ENCODE measurements around the gene CC2D1A. TPM values are rescaled to one million over a fixed set of nuclear protein-coding genes. Genes with fewer than 3 reads are reported as not detected.

Gene CC2D1A
- total RNA-seq, 1 experiment from 2014 or later = 11.9 TPM

DNA sequence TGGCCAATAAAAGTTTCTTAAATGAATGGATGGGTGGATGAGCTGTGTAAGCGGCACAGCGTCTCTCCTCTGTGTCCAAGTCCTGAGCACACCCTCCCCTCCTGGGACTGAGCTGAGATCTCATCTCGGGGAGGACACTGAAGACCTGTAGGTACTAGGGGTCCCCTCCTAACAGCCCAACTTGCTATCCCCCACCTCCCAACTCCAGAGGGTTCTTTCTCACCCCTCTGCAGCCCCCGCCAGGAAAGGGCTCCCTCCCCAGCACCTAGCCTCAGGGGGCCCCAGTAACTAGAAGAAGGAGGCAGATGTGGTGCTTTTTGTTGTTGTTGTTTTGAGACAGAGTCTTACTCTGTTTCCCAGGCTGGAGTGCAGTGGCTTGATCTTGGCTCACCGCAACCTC lies 30.2 kb upstream of the CC2D1A start:
- in situ Hi-C loops (cut with HindIII; ENCODE audit: low sequenced_read_pairs) = no loop called here
- no peak for DNase-seq (ENCODE audit: low spot score)

DNA sequence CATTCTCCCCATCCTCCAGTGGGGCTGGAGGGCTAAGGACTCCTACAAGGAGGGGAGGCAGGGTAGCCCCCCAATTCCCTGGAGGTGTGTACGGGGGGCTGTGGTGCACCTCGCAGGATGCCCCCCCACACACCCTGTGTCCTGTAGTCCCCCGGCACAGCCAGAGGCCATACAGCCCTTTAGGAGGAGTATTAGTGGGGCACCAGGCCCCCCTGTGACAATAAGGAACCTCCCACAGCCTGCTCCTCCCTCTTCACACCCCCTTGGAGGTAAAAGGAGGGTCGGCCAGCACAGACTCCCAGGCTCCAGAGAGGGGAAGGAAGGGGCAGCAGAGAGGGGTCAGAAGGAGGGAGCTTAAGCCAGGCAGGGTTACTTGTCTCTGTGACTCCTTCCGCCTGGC lies 29.2 kb upstream of the CC2D1A start, which contains the start of gene NANOS3:
Gene NANOS3, plus strand, starts transcription at position 301 of the 400 bp plus-strand sequence. CDS start 115 bp downstream, outside the sequence.
- in situ Hi-C loops (cut with HindIII; ENCODE audit: low sequenced_read_pairs) = no loop called here
- no peak for DNase-seq (ENCODE audit: low spot score)

- DNase-seq (ENCODE audit: low spot score) = no peak
- in situ Hi-C loops (cut with HindIII; ENCODE audit: low sequenced_read_pairs) = no loop called here
These were observed 28.7 kb upstream of the CC2D1A start for GRCh38 chr19:13877303-13877702.

DNA sequence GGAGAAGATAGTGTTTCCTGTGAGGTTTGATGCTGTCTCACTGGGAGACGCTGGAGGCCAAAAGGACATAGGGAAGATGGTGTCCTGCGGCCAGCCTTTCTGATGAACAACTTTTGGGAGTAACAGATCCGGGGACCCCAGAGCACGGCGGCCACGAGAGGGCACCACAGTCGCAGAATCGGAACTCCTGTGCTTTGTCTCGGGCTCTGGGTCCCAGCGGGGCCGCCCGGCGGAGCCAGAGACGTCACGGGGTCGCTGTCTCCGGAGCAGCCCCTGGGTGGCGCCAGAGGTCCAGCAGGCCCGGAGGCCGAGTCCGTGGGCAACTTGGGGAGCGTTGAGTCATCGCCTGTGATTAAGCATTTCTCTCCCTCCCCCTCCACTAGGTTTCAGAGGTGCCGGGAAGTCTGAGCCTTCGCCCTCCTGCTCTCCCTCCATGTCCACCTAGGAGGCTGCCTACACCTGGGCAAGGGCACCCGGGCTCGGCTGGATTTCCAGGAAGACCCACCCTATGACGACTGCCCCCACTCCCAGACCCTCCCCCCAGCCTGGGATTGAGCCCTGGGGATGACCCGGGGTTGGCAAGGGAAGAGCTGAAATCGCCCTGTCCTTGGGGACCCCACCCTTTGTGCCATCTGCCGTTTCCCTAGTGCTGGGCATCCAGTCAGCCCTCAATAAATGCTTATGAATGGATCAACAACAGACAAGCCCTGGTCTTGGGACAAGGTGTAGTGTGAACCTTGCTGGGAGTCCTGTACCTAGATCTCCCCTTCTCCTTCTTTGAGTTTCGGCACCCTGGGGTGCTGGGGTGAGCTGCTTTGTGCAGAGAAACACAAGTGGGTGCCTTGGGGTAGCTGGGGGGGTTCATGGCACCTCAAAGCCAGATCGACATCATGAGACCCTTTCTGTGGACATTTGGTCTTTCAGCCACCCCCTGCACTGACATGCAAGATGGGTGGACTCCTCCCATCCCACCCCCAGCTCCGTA lies 25.6 kb upstream of the CC2D1A start:
- in situ Hi-C loops (cut with HindIII; ENCODE audit: low sequenced_read_pairs) = no loop called here
- peak; percentile 91 for DNase-seq (ENCODE audit: low spot score)

DNA sequence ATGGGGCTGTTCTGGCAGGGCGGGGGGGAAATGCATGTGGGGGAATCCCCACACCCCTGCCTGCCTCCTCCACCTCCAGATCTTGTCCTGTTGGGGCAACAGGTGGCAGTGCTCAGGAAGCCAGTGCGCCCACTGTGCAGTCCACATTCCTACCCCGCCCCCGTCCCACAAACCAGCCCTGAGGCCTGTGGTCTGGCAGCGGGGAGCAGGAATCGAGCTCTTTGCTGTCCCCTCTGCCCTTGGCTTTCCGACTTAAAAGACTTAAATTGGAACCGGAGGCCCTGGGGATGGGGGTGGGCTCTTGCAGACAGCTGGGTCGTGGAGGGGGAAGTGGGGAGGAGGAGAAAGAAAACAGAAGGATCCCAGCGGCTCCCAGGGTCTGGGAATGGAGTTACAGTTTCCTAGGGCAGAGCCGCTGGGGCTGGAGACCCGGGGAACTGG lies 24.7 kb upstream of the CC2D1A start:
- in situ Hi-C loops (cut with HindIII; ENCODE audit: low sequenced_read_pairs) = no loop called here
- DNase-seq (ENCODE audit: low spot score) = no peak

DNA sequence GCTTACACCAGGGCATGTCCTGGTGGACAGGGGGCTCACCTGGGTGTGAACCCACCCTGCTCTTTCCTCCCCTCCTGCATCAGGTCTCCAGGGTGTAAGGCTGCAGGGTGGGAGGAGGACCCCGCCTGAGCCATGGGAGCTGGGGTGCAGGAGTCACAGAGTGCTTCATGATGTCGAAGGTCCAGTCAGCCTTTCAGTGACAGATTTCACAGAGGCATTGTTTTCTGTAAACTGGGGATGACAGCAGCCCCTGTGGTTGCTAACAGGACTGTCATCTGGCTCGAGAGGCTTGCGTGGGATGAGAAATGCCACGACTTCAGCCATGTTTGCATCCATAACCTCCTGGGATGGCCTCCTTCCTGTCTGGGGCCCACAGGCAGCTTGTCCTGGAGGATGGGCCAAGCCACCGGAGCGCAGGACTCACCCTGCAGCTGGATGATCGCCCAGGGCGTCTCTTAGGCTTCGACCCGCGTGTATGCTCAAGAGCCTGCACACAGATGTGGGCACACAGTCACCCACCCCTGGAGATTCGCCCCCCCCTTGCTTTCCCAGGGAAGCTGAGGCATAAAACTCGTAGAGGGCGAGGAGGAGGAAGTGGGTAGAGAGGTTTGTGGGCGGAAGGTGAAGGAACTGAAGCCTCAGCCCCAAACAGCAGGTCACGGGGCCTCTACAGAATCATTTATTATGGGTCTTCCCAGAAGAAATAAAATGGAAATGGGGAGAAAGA lies 24.1 kb upstream of the CC2D1A start:
- in situ Hi-C loops (cut with HindIII; ENCODE audit: low sequenced_read_pairs) = no loop called here
- no peak for DNase-seq (ENCODE audit: low spot score)

DNA sequence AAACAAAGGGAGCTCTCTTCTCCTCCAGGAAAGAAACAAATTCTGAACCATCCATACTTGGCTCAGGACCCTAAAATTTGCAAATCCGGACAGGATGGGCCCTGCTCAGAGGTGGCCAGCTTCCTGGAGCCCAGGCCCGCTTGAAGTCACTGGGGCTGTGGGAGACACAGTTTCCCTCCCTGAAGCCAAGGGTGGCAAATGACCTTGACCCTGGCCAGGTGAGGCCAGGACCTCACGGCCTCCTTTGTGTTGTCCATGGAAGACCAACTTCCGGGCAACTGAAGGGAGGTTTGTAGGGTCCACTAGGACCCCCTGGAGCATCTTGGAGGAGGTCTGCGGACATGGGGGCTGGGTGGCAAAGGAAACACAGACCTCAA lies 23.6 kb upstream of the CC2D1A start:
- in situ Hi-C loops (cut with HindIII; ENCODE audit: low sequenced_read_pairs) = no loop called here
- no peak for DNase-seq (ENCODE audit: low spot score)

DNA sequence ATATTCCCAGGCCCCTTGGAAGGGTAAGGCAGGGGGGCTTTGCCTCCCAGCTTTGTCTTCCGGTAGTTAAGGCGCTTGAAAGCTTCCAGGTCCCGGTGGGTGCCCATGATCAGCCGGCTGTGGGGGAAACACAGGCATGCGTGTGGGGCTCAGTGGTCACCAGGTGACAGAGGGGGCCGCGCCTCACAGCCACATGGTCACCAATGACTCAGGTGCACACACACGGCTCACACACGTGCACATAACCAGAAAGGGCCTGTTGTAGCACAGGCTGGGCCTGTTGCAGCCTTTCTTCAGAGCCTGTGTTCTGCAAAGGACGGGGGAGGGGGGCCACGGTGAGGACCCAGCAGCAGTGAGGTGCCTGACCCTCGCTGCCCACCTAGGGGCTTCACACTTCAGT lies 23.2 kb upstream of the CC2D1A start:
- no peak for DNase-seq (ENCODE audit: low spot score)
- in situ Hi-C loops (cut with HindIII; ENCODE audit: low sequenced_read_pairs) = no loop called here

DNA sequence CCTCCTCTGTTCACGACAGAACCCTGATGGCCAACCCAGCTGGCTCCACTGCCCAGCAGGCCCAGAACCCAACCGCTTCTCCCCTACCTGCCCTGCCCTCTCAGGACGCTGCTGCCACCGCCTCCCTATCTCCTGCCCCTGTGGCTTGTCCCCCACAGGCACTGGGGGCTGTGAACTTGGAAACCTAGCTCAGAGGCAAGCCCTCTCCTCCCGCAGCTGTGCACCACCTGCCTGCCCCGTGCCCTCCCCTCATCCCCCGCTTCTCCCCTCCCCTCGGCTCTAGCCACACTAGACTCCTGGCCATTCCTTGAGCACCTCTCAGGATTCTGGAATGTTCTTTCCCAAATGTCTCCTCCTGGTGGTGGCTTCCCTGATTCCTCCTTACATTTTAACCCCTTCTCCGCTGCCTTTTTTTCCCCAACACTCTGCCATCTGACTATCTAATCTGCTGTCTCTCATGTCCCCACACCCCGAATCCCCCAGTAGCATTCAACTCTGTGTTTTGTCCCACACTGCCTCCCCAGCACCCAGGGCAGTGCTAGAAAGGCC lies 22.4 kb upstream of the CC2D1A start:
- no peak for DNase-seq (ENCODE audit: low spot score)
- in situ Hi-C loops (cut with HindIII; ENCODE audit: low sequenced_read_pairs) = no loop called here

DNA sequence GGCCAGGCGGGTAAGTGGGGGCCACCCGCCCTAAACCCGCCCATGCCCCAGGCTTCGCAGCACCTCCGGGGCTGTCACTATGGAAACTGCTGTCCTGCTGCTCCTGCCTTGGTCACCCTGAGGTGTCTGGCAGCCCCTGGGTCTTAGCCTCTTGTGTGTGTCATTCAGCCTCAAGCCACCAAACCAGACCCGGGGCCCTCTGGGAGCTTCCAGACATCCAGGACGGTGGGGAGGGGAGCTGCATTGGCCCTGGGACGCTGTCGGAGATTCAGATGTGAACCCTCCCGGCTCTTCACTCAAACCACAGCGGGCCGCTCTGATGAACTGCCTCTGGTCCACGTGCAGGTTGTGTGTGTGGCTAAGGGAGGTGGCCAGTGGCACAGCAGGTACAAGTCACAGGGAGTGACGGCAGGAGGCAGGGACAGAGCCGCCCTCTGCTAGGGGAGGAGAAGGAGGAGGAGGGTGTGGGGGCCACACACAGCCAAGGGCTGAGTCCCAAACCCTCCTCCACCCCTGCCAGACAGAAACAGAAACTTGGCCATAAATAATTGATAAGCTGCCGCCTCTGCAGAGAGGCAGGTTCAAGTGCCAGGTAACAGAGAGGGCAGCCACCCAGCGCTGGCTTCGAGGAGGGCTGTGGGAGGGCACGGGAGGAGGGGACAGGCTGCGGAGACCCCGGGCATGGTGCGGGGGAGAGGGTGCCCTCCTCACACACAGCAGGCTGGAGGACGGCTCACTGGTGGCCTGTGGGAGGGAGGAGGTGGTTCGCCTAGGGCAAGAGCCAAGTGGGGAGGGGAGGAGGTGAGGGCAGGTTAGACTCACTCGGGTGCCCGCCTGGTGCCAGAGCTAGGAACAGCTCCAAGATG lies 21.0 kb upstream of the CC2D1A start:
- in situ Hi-C loops (cut with HindIII; ENCODE audit: low sequenced_read_pairs) = no loop called here
- DNase-seq (ENCODE audit: low spot score) = no peak

GRCh38 chr19:13885826-13886365 lies 20.1 kb upstream of the CC2D1A start:
- no peak for DNase-seq (ENCODE audit: low spot score)
- in situ Hi-C loops (cut with HindIII; ENCODE audit: low sequenced_read_pairs) = no loop called here

- in situ Hi-C loops (cut with HindIII; ENCODE audit: low sequenced_read_pairs) = no loop called here
- DNase-seq (ENCODE audit: low spot score) = no peak
These were observed 19.0 kb upstream of the CC2D1A start for GRCh38 chr19:13887018-13887436.

GRCh38 chr19:13887517-13887916 lies 18.5 kb upstream of the CC2D1A start:
- in situ Hi-C loops (cut with HindIII; ENCODE audit: low sequenced_read_pairs) = no loop called here
- DNase-seq (ENCODE audit: low spot score) = no peak

- in situ Hi-C loops (cut with HindIII; ENCODE audit: low sequenced_read_pairs) = no loop called here
- DNase-seq (ENCODE audit: low spot score) = peak; percentile 74
These were observed 17.7 kb upstream of the CC2D1A start for GRCh38 chr19:13888281-13888680.

DNA sequence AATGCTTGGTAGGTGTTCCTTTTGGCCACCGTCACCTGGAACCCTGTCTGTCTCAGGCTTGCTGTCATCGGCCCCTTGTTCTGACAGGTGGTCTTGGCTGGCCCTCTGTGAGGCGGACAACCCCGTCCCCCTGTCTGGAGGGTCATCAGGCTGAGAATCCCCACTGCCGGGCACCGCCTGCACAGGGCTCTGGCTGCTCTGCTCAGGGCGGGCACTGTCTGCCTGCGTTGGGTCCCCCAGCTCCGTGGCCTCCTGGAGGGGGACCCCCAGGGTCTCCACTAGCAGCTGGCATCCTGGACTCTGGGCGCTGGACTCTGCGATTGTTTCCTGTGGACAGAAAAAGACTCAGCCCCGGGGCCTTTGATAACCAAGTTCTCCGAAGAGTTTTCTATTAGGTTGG lies 15.9 kb upstream of the CC2D1A start:
- no peak for DNase-seq (ENCODE audit: low spot score)
- in situ Hi-C loops (cut with HindIII; ENCODE audit: low sequenced_read_pairs) = no loop called here

DNA sequence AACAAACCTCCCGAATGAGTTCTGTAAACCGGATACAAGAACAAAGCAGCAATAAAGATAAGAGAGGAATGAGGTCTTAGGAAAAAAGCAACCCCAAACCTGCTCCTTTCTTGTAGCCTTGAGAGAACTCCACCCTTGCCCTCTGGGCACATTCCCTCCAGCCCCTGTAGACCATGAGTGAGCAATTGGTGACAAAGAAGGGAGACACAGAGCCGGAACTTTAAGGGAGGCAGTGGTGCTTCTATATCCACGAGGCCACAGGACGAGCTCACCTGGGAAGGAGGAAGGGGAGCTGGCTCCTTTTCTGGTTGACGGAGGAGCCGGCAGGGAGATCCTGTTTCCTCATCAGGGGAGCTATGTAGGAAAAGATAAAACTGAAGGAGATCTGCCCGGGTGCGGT lies 13.1 kb upstream of the CC2D1A start:
- in situ Hi-C loops (cut with HindIII; ENCODE audit: low sequenced_read_pairs) = no loop called here

DNA sequence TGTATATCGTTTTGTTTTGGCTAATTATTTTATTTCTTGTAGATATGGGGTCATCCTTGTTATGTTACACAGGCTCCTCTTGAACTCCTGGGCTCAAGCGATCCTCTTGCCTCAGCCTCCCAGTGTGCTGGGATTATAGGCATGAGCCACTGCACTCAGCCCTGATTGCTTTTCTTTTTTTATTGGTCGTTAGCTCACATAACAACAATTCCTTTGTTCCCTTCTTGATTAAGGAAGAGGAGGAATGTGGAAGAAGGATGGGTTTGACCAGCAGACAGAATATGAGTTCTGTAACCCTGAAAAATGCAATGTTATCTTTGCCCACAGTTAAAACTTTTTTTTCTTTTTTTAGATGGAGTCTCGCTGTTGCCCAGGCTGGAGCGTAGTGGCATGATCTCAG lies 11.4 kb upstream of the CC2D1A start:
- in situ Hi-C loops (cut with HindIII; ENCODE audit: low sequenced_read_pairs) = no loop called here
- DNase-seq (ENCODE audit: low spot score) = no peak

More for the DNA sequence above, 13.1 kb upstream of the CC2D1A start:
- no peak for DNase-seq (ENCODE audit: low spot score)

GRCh38 chr19:13896227-13896626 lies 9.8 kb upstream of the CC2D1A start:
- no peak for DNase-seq (ENCODE audit: low spot score)
- in situ Hi-C loops (cut with HindIII; ENCODE audit: low sequenced_read_pairs) = no loop called here

DNA sequence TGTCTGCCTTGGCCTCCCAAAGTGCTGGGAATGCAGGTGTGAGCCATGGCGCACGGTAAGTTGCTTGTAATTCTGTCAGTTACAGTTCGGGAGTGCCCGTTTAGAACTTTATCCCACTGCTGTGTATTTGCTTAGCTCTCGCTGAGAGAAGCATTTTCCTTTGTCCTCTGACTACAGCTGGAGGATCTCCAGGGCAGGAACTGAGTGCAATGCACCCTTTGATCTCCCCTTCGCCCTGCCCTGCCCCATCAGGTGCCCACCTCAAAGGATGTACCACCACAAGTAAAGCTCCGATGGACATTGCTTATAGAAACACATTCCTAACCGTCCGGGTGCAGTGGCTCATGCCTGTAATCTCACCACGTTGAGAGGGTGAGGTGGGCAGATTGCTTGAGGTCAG lies 6.6 kb upstream of the CC2D1A start:
- in situ Hi-C loops (cut with HindIII; ENCODE audit: low sequenced_read_pairs) = no loop called here

More for the DNA sequence above, 6.6 kb upstream of the CC2D1A start:
- DNase-seq (ENCODE audit: low spot score) = no peak
